HG02678 (cell line): ENCODE results near the gene CHRM2.

ENCODE experiments used
- ATAC-seq: cut with Tn5 transposase; IDR thresholded peaks from one replicate; pipeline ENCODE4 v1.9.1; 2021; ENCODE audit warnings: mild to moderate bottlenecking, moderate library complexity; ENCODE audit not compliant: unreplicated experiment

CHRM2 gene

GRCh38 chr7:136891850-136892249 lies 23.4 kb downstream of the CHRM2 start:
- no peak for ATAC-seq

GRCh38 chr7:136894789-136895188 lies 26.3 kb downstream of the CHRM2 start:
- ATAC-seq, result no peak

- ATAC-seq, result no peak
Observed at GRCh38 chr7:136897676-136898075, 29.2 kb downstream of the CHRM2 start.

GRCh38 chr7:136900005-136900404 lies 31.6 kb downstream of the CHRM2 start:
- no peak for ATAC-seq

GRCh38 chr7:136910771-136911170 lies 42.3 kb downstream of the CHRM2 start:
- no peak for ATAC-seq

DNA sequence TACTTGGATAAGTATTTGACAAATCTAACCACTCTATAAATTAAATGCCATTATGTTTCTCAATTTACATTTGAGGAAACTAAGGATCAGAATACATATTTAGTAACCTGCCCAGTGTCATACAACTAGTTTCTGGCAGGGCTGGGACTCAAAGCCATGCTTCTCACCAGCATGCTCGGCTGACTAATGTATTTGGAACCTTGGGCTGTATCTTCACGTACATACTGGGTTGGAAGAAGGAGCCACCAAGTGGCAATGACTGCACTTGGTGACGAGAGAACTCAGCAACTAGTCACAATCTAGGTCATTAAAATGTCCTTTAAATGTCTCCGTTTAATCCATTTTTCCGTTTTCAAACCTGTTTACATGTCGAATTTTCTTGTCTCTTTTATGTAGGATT lies 42.9 kb downstream of the CHRM2 start:
- no peak for ATAC-seq

DNA sequence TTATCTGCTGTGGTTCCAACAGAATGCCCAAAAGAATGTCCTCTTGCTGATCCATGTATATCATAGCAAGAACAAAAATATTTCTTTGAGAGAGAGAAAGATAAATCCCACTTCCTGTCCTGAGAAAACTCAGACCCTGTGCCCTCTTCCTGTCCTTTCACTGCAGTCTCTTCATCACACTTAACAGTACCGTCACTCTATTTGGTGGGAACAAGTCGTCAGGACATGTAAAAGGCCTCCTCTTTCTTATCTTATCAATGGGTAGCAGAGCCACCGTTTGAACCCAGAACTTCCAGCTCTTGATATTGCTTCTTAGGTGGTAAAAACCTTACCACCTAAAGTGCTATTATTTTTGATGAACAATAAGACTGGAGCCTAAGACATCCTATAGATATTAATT lies 43.9 kb downstream of the CHRM2 start:
- no peak for ATAC-seq

GRCh38 chr7:136914016-136914415 lies 45.6 kb downstream of the CHRM2 start:
- ATAC-seq, result no peak

- no peak for ATAC-seq
Observed at GRCh38 chr7:136919820-136920219, 51.4 kb downstream of the CHRM2 start.

GRCh38 chr7:136923111-136923667 lies 54.7 kb downstream of the CHRM2 start:
- no peak for ATAC-seq

- ATAC-seq, result no peak
Observed at GRCh38 chr7:136925044-136925443, 56.6 kb downstream of the CHRM2 start.

- no peak for ATAC-seq
Observed at GRCh38 chr7:136925556-136925955, 57.1 kb downstream of the CHRM2 start.

GRCh38 chr7:136931169-136931867 lies 62.9 kb downstream of the CHRM2 start:
- no peak for ATAC-seq

- ATAC-seq, result no peak
Observed at GRCh38 chr7:136937436-136937835, 69.0 kb downstream of the CHRM2 start.

DNA sequence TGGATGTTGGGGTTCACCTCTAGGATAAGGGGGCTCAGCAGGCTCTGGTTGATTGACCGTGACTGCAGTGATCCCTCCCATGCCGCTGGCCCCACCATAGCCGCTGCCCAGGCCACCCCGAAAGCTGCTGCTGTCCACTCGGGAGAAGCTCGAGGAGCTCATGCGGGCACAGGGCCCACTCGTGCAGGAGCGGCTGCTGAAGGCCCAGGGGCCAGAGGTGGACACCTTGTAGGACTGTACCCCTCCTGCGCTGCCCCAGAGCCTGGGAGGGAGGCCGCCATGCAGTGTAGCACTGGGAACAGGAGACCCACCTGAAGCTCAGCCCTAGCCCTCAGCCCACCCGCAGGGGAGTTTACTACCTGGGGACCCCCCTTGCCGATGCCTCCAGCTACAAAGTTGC lies 70.0 kb downstream of the CHRM2 start:
- no peak for ATAC-seq

GRCh38 chr7:136940122-136940521 lies 71.7 kb downstream of the CHRM2 start:
- no peak for ATAC-seq

DNA sequence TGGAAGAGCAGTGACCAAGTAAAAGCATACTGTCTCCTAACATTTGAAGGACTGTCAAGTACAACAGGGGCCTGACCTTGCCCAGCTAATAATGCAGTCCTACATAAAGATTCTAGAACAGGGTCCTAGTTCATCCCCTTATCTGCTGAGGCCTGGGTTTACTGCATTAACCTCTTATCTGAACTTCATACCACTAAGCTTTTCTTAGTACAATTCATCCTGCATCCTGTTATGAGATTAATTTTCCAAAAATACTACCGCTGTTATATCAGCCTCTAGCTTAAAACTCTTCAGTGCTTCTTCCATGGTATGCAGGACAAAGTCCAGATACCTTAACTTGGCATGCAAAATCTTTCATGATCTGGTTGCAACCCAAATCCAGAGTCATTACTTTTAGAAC lies 72.5 kb downstream of the CHRM2 start:
- ATAC-seq, result no peak

GRCh38 chr7:136941816-136942215 lies 73.4 kb downstream of the CHRM2 start:
- ATAC-seq, result no peak

GRCh38 chr7:136942401-136942800 lies 73.9 kb downstream of the CHRM2 start:
- no peak for ATAC-seq

DNA sequence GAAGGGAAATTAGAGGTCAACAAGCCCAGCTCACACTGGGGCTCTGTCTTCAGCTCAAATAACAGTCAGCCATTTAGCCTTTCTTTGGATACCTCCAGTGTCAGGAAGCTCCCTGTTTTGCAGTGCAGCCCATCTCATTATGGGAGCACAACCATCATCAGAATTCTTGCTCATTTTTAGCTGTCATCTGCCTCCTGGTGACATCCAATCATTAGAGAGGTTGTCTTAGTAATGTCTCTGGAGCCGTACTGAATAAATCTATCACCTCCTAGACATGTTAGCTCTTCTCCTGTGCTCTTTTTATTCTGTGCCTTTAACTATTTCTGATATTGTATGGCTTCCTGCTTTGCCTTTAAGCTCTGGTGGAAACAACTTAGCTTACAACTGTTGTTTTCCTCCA lies 74.5 kb downstream of the CHRM2 start:
- ATAC-seq, result no peak

DNA sequence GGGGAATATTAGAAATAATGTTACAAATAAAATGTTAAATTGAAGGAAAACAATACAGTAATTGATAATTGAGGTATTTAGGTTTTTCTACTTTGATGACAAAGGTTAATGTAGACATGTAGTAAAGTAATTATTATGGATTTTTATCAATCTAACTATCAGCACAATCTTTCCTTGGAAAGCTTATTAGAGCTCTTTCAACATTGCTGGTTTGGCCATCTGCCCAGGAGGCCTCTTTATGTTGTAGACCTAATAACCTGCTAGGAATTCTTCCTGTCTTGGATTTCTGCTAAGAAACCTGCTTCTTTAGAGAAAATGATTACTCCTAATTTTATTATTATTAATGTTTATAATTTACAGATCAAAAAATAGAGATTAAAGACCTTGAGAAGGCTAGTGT lies 78.9 kb downstream of the CHRM2 start:
- ATAC-seq, result no peak

- no peak for ATAC-seq
Observed at GRCh38 chr7:136950331-136950730, 81.9 kb downstream of the CHRM2 start.

DNA sequence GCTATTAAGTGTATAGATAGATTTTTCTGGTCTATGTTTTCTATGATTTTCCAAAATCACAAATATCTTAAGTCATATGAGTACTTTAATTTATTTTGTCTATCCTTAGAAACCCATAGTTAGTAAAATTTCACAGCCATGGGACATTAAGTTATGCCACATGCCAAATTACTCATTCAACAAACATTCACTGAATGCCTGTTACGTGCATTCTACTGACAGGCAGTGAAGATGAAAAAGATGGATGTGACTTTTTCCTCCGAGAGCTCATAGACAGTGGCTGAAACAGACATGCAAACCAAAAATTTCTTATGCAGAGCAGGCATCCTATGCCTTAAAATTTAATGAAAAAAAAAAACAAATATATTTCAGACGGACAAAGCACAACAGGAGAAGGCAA lies 84.9 kb downstream of the CHRM2 start:
- ATAC-seq, result no peak
